ENCODE data around the gene RCOR1. TPM values are rescaled to one million over a fixed set of nuclear protein-coding genes. Genes with fewer than 3 reads are reported as not detected.
"Not testable (repeated sequence)": the region's sequence is repeated elsewhere in the genome, so short reads cannot be mapped to it uniquely, and the experiment has no call there.

RCOR1 gene
- total and polyA plus RNA-seq, 12 donors, result 3.1 to 16.9 (median 12.5) TPM

- ATAC-seq, result no peak
- no peaks in the 10 kb centered on the region for H3K9me3 ChIP-seq
- no peaks in the 10 kb centered on the region for H3K36me3 ChIP-seq
- intact Hi-C loops (cut with DNase I), result no loop called here
- H3K27ac ChIP-seq, result no peak overlapping the region
- no peak for TF ChIP-seq CTCF (IDR thresholded peaks at IDR 0.05)
- 87 to 91% methylated on average over 4 of the region's 4 CpGs for WGBS, 2 donors
- H3K27me3 ChIP-seq, result no peaks in the 10 kb centered on the region
- DNase-seq, result no peak
- peaks cover 0 to 38% (median 22%) of the 10 kb centered on the region in 9 donors for H3K4me1 ChIP-seq
- no peak overlapping the region for H3K4me3 ChIP-seq
These were observed 15.6 kb downstream of the RCOR1 start for GRCh38 chr14:102608064-102608446.

GRCh38 chr14:102610968-102611811 is 18.7 kb downstream of the RCOR1 start:
- intact Hi-C loops (cut with DNase I), result no loop called here

GRCh38 chr14:102616318-102616717 is 23.9 kb downstream of the RCOR1 start:
- DNase-seq (no peak), ATAC-seq (no peak)
- Histone ChIP-seq H3K27ac (no peak overlapping the region), H3K27me3 (no peaks in the 10 kb centered on the region), H3K4me3 (no peak overlapping the region), H3K36me3 (no peaks in the 10 kb centered on the region), H3K4me1 (peaks cover 0 to 20% (median 3%) of the 10 kb centered on the region in 9 donors), H3K9me3 (no peaks in the 10 kb centered on the region)
- intact Hi-C loops (cut with DNase I), result no loop called here
- 96 to 98% methylated on average over 2 of the region's 2 CpGs for WGBS, 2 donors
- no peak for TF ChIP-seq CTCF (IDR thresholded peaks at IDR 0.05)

More at GRCh38 chr14:102610968-102611811, 18.7 kb downstream of the RCOR1 start:
- no peak overlapping the region for H3K27ac ChIP-seq
- TF ChIP-seq CTCF (IDR thresholded peaks at IDR 0.05), result no peak
- WGBS, 2 donors, result 78 to 86% methylated on average over 5 of the region's 5 CpGs
- H3K4me1 ChIP-seq, result peaks cover 0 to 16% (median 8%) of the 10 kb centered on the region in 9 donors
- no peak overlapping the region for H3K4me3 ChIP-seq
- no peaks in the 10 kb centered on the region for H3K36me3 ChIP-seq
- no peaks in the 10 kb centered on the region for H3K9me3 ChIP-seq
- ATAC-seq (no peak), DNase-seq (no peak)
- H3K27me3 ChIP-seq, result no peaks in the 10 kb centered on the region

GRCh38 chr14:102616799-102617198 is 24.4 kb downstream of the RCOR1 start:
- intact Hi-C loops (cut with DNase I), result no loop called here
- Histone ChIP-seq H3K9me3 (no peaks in the 10 kb centered on the region), H3K4me3 (no peak overlapping the region), H3K27ac (no peak overlapping the region), H3K36me3 (no peaks in the 10 kb centered on the region), H3K27me3 (no peaks in the 10 kb centered on the region), H3K4me1 (peaks cover 0 to 16% (median 3%) of the 10 kb centered on the region in 9 donors)
- no peak for TF ChIP-seq CTCF (IDR thresholded peaks at IDR 0.05)
- ATAC-seq, result peak in 1 of 8 donors; percentile 48
- DNase-seq, result no peak
- WGBS, 2 donors, result 67 to 73% methylated on average over 3 of the region's 3 CpGs

DNA sequence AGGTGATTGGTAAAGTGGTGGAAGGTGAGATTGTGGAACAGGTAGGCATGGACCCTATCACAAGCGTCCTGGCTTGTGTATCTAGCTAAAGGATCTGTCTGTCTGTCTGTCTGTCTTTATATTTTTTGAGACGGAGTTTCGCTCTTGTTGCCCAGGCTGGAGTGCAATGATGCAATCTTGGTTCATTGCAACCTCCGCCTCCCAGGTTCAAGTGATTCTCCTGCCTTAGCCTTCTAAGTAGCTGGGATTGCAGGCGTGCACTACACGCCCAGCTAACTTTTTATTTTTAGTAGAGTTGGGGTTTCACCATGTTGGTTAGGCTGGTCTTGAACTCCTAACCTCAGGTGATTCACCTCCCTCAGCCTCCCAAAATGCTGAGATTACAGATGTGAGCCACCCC is 26.6 kb downstream of the RCOR1 start:
- H3K27me3 ChIP-seq; intact Hi-C loops (cut with DNase I); H3K4me3 ChIP-seq; DNase-seq; H3K27ac ChIP-seq; H3K9me3 ChIP-seq; H3K36me3 ChIP-seq; ATAC-seq: not testable (repeated sequence)
- 93% methylated on average over 6 of the region's 6 CpGs for WGBS, 2 donors
- peaks cover 0 to 23% (median 9%) of the 10 kb centered on the region in 9 donors for H3K4me1 ChIP-seq

Data from heart right ventricle (tissue), 16 donors.